HG03354 (cell line): ENCODE results near the gene UMODL1.

Source experiments
- ATAC-seq: cut with Tn5 transposase; IDR thresholded peaks from one replicate; pipeline ENCODE4 v1.9.1; 2021; ENCODE audit warnings: mild to moderate bottlenecking; ENCODE audit not compliant: unreplicated experiment, poor library complexity, severe bottlenecking

Gene UMODL1

GRCh38 chr21:42145569-42146272, 74.6 kb downstream of the UMODL1 start:
- no peak for ATAC-seq

DNA sequence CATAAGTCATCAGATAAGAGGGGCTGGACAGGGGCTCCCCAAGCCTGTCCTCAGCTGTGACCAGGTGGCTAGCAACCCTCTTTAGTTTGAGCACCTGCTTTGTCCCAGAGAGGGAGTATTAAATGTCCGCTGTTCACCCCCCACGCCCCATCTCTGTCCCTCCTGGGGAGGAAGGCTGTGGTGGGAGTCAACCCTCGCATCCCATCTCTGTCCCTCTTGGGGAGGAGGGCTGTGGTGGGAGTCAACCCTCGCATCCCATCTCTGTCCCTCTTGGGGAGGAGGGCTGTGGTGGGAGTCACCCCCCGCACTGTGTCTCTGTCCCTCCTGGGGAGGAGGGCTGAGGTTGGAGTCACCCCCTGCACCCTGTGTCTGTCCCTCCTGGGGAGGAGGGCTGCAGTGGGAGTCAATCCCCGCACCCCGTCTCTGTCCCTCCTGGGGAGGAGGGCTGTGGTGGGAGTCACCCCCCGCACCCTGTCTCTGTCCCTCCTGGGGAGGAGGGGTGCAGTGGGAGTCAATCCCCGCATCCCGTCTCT, 75.2 kb downstream of the UMODL1 start:
- ATAC-seq = no peak

- ATAC-seq = no peak
These were observed 75.7 kb downstream of the UMODL1 start for GRCh38 chr21:42146821-42147220.

DNA sequence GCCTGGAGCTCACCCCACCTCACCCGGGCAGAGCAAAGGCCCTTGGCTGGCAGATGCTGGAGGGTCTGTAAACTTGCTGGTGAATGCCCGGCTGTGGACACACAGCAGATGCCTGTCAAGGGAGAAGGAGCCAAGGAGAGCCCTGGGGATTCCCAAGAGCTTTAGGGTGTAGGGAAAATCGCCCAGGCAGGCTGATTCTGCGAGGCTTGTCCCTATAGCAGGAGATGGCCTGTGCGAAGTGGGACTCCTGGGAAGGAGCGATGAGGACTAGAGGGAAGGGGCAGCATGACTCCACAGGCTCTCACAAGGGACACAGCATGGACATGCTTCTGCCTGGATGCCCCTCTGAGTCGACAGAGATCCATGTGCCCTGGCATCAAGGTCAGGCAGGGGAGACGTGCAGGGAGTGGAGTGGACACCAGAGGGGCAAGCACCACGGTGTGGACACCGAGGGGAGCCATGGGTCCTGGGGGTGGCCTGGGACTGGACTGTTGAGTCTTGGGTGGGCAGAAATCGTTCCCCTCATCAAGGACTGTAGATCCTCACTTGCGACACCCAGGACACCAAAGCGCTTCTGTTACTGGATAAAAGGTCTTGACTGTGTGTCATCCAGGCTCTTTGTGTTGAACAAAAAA, 76.4 kb downstream of the UMODL1 start:
- no peak for ATAC-seq

DNA sequence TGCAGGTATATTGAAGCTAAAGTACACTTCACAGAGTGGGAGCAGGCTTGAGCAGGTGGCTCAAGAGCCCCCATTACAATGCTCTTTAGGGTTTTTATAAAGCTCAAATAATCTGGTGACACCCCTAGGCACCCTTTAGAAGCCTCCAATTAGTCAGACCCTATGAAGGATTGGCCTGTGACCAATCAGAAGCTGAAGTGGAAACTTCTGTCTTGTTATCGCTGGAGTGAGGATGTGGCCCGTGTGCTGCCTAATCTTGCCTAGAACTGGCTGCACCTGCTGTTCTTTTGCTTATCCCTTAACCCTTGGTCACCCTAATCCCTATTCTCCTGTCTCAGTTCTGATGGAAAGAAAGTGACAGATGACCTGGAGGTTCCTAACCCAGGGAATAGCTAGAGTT, 77.0 kb downstream of the UMODL1 start:
- ATAC-seq = no peak

GRCh38 chr21:42148584-42148983, 77.5 kb downstream of the UMODL1 start:
- no peak for ATAC-seq

GRCh38 chr21:42149656-42150473, 78.7 kb downstream of the UMODL1 start:
- no peak for ATAC-seq

GRCh38 chr21:42150474-42151085, 79.5 kb downstream of the UMODL1 start:
- ATAC-seq = no peak

DNA sequence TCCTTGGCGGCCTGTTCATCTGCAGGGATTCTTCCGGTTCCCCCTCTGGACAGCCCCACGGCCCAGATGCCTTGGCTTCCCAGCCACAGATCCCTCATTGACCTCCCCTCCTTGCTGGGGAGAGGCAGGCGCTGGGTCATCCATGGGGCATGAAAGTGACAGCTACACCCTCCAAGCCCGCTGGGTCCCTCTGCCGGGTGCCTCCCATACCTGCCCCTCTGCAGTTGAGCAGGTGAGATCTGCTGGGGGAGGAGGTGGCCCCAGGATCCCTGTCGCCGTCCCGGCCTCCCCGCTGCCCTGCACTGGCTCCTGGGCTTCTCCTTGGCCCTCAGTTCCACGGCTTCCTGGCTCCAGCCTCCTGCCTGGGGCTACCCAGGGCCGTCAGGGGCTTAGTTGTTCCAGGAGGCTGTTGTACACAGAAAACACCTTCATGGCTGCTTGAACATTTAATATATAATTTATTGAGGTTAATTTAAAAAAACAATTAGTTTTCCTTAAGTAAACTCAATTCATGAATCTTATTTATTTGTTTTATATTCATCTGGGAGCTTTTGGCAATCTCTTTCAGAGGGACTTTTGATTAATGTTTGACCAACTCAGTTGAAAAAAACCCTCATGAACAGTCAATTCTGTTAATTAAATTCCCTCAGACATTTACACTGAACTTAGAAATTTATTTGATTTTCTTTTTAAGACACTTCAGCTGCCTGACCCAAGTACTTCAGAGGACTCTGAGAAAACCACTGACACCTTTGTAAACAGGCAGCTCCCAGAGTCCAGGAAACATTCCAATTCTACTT, 80.2 kb downstream of the UMODL1 start:
- ATAC-seq = no peak

GRCh38 chr21:42151948-42152220, 80.8 kb downstream of the UMODL1 start:
- ATAC-seq = no peak

DNA sequence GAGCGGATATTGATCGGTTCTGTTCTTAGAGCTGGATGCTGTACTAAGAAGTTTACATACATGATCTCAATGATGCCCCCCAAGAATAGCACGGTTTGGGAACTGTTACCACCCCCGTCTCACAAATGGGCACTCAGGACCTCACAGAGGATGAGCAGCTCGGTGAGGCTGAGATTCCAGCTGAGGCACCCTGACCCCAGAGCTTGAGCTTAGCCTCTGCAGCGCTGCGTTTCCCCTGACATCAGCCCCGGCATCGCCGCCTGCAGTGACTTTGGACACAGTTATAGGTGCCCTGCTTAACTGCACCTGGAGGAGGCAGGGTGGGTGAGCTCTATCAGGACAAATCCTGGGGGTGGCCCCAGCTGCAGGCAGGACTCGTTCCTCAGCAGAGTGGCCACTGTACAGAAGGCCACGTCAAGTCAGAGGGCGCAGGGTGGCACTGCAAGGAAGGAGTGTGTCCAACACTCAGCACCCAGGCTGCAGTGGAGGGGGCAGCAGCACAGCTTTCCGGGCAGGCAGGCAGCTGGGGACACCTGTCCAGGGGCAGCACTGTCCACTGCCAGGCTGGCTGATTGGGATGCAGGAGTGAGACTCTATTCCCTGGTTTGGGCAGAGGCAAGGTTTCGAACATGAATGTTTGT, 82.0 kb downstream of the UMODL1 start:
- no peak for ATAC-seq

- ATAC-seq = no peak
These were observed 82.6 kb downstream of the UMODL1 start for GRCh38 chr21:42153746-42154145.

GRCh38 chr21:42154237-42155044, 83.3 kb downstream of the UMODL1 start:
- no peak for ATAC-seq

DNA sequence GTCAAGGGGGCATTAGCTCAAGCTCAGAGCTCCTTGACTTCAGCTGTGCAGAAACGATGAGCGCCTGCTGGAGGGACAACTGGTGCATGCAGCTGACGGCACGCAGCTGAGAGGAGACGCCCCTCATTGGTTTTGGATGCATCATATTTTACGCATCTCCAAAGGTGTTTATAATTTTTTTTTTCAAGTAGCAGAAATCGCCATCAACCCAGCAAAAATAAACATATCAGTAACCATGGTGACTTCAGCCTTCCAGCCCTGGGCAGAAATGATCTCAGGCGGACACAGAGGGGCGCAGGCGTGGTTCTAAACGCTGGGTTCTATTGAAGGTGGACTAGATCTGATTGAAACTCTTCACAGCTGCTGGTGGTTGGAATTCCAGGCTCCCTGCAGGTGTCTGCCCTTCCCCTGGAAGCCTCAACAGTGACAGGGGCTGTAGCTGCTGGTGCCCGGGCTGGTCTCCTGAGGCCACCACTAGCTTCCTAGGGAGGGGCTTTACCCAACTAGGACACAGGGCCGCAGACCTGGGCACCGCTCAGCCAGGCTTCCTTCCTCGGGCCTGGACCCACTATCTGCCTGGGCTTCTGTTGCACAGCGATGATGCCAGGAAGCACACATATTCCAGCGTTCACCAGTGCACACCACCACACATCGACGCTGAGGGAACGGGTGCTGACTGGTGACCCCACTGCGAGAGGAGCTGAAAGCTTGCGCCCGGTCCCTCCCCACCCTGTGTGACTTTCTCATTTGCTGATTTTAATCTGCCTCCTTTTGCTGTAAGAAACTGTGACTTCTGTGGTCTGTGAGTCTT, 84.1 kb downstream of the UMODL1 start:
- ATAC-seq = no peak

GRCh38 chr21:42156690-42157605, 85.8 kb downstream of the UMODL1 start:
- no peak for ATAC-seq

- ATAC-seq = no peak
These were observed 86.6 kb downstream of the UMODL1 start for GRCh38 chr21:42157606-42158310.
